Testis (tissue), 3 donors: ENCODE results near the gene EFL1. TPM values are rescaled to one million over a fixed set of nuclear protein-coding genes. Genes with fewer than 3 reads are reported as not detected.

Experiments
- DNase-seq: peaks from one replicate; pipeline ENCODE4 v3.0.0-alpha.2; 2019
- H3K27ac ChIP-seq, 2 donors: fragments of 200-600 bp; sonication (generic); one replicate each; pipeline ENCODE4 v1.5.1; 2019
- H3K27me3 ChIP-seq: fragments of 200-600 bp; sonication (generic); one replicate; pipeline ENCODE4 v1.5.1; 2019
- H3K36me3 ChIP-seq: fragments of 200-600 bp; sonication (generic); one replicate; pipeline ENCODE4 v1.5.1; 2017; ENCODE audit warnings: low read depth; ENCODE audit errors: missing control alignments
- H3K4me1 ChIP-seq: fragments of 200-600 bp; sonication (generic); one replicate; pipeline ENCODE4 v1.5.1; 2019
- H3K4me3 ChIP-seq, 2 donors: fragments of 200-600 bp; sonication (generic); one replicate each; pipeline ENCODE4 v1.5.1; 2017 to 2019
- H3K9me3 ChIP-seq: fragments of 200-600 bp; sonication (generic); one replicate; pipeline ENCODE4 v1.5.1; 2017
- CTCF ChIP-seq, 3 experiments: fragments of 450-650 bp in 2 of 3; fragments of 200-600 bp in 1 of 3; sonication (generic) in 1 of 3; IDR thresholded peaks; one replicate each; pipeline ENCODE4 v1.5.1; 2016 to 2019; ENCODE audit warnings: antibody characterized with exemption in 3 of 3, mild to moderate bottlenecking in 2 of 3, moderate library complexity in 1 of 3
- POLR2A ChIP-seq: fragments of 450-650 bp; IDR thresholded peaks from one replicate; pipeline ENCODE4 v1.6.1; 2017; ENCODE audit warnings: antibody characterized with exemption, mild to moderate bottlenecking, moderate library complexity
- WGBS, 2 donors: methylation state at CpG; one replicate each; pipeline ENCODE4 v1.1.5; 2018; 5-methylcytosine and 5-hydroxymethylcytosine counted together
- intact Hi-C: fragments of 100-400 bp; cut with DNase I; formaldehyde crosslinking; loops from one replicate; pipeline ENCODE4 v1.15.1; 2023; ENCODE audit warnings: low total_unique reads
- polyA plus RNA-seq: library from polyadenylated mRNA; stranded (reverse); fragments of 350-450 nt; fragmentation: Illumina TruSeq; extraction: RNeasy Lipid Tissue Mini Kit (QIAGEN cat#74804); gene quantifications from one replicate; pipeline ENCODE4 v1.2.3, GENCODE V29; 2014; ENCODE audit warnings: low read depth, low replicate concordance; ENCODE audit not compliant: insufficient read depth
- total RNA-seq, 2 donors: library from RNA; depleted of rRNA; stranded (reverse); fragments of >200 nt; gene quantifications; one replicate each; pipeline ENCODE4 v1.2.3, GENCODE V29; 2016

The EFL1 gene
- total and polyA plus RNA-seq, 3 donors from 2014 or later, result 30.6 to 35.0 (median 34.3) TPM

DNA sequence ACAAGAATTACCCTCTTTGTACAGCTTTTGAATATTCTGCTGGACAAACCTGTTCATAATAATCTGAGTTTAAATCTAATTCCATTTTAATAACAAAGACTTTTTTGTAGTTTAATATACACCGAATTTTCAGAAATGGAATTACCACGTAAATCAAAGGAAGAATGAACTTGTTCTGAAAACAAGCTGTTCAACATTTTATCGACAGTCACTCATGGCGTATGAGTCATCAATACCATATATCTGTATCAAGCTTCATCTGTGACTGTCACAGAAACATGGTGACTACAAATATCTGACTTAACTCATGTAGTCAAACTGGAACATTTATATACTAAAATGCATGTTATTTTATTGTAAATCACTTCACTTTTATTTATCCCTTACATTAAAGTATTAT is 90.0 kb downstream of the EFL1 start:
- H3K36me3 ChIP-seq, result no peaks in the 10 kb centered on the region
- TF ChIP-seq CTCF (IDR thresholded peaks at IDR 0.05) (no peak), POLR2A (no peak)
- no peak overlapping the region for H3K27ac ChIP-seq
- no peak for DNase-seq
- H3K9me3 ChIP-seq, result no peaks in the 10 kb centered on the region
- no peak overlapping the region for H3K4me3 ChIP-seq
- intact Hi-C loops, result no loop called here
- H3K27me3 ChIP-seq, result no peaks in the 10 kb centered on the region
- WGBS, 2 donors, result 94 to 95% methylated on average over 4 of the region's 4 CpGs
- peaks cover 7% of the 10 kb centered on the region for H3K4me1 ChIP-seq

- WGBS, 2 donors, result 92 to 94% methylated on average over 2 of the region's 2 CpGs
- TF ChIP-seq POLR2A, result no peak
- no peak for TF ChIP-seq CTCF (IDR thresholded peaks at IDR 0.05)
- Histone ChIP-seq H3K36me3 (no peaks in the 10 kb centered on the region), H3K9me3 (no peaks in the 10 kb centered on the region), H3K27me3 (no peaks in the 10 kb centered on the region), H3K27ac (no peak overlapping the region), H3K4me3 (no peak overlapping the region), H3K4me1 (no peaks in the 10 kb centered on the region)
- intact Hi-C loops, result no loop called here
- no peak for DNase-seq
Observed at GRCh38 chr15:82168757-82169156, 93.8 kb downstream of the EFL1 start.

GRCh38 chr15:82168296-82168695 is 94.2 kb downstream of the EFL1 start:
- 88 to 94% methylated on average over 8 of the region's 8 CpGs for WGBS, 2 donors
- DNase-seq, result no peak
- Histone ChIP-seq H3K27ac (no peak overlapping the region), H3K27me3 (no peaks in the 10 kb centered on the region), H3K36me3 (no peaks in the 10 kb centered on the region), H3K4me3 (no peak overlapping the region), H3K9me3 (no peaks in the 10 kb centered on the region), H3K4me1 (no peaks in the 10 kb centered on the region)
- TF ChIP-seq POLR2A (no peak), CTCF (IDR thresholded peaks at IDR 0.05) (no peak)
- intact Hi-C loops, result no loop called here

GRCh38 chr15:82165948-82166376 is 96.6 kb downstream of the EFL1 start:
- DNase-seq, result no peak
- 50 to 53% methylated on average over 1 of the region's 1 CpG for WGBS, 2 donors
- no peaks in the 10 kb centered on the region for H3K27me3 ChIP-seq
- no peak overlapping the region for H3K4me3 ChIP-seq
- H3K4me1 ChIP-seq, result no peaks in the 10 kb centered on the region
- no peaks in the 10 kb centered on the region for H3K9me3 ChIP-seq
- no peaks in the 10 kb centered on the region for H3K36me3 ChIP-seq
- intact Hi-C loops, result no loop called here
- no peak overlapping the region for H3K27ac ChIP-seq
- TF ChIP-seq POLR2A (no peak), CTCF (IDR thresholded peaks at IDR 0.05) (no peak)

GRCh38 chr15:82159922-82160321 is 102.6 kb downstream of the EFL1 start:
- WGBS, 2 donors, result 91 to 98% methylated on average over 2 of the region's 2 CpGs
- DNase-seq, result no peak
- H3K27ac ChIP-seq, result no peak overlapping the region
- no peaks in the 10 kb centered on the region for H3K4me1 ChIP-seq
- no peaks in the 10 kb centered on the region for H3K27me3 ChIP-seq
- H3K36me3 ChIP-seq, result no peaks in the 10 kb centered on the region
- intact Hi-C loops, result no loop called here
- TF ChIP-seq CTCF (IDR thresholded peaks at IDR 0.05) (no peak), POLR2A (no peak)
- H3K4me3 ChIP-seq, result no peak overlapping the region
- H3K9me3 ChIP-seq, result no peaks in the 10 kb centered on the region
